Endothelial cell (in vitro differentiated cells): ENCODE data around the gene PGAM4. TPM values are rescaled to one million over a fixed set of nuclear protein-coding genes. Genes with fewer than 3 reads are reported as not detected.

Source experiments
- DNase-seq: peaks from one replicate; pipeline ENCODE4 v3.0.0; 2021; ENCODE audit warnings: low spot score
- H3K27ac Mint-ChIP-seq: one replicate; pipeline ENCODE4 v1.8.0; 2021; ENCODE audit warnings: mixed read lengths, inconsistent platforms; ENCODE audit not compliant: unreplicated experiment
- H3K27me3 Mint-ChIP-seq: one replicate; pipeline ENCODE4 v1.8.0; 2021; ENCODE audit warnings: mild to moderate bottlenecking, moderate library complexity, mixed read lengths, inconsistent platforms; ENCODE audit not compliant: unreplicated experiment
- H3K36me3 Mint-ChIP-seq: one replicate; pipeline ENCODE4 v1.8.0; 2021; ENCODE audit warnings: mild to moderate bottlenecking, low read depth, mixed read lengths, inconsistent platforms; ENCODE audit not compliant: unreplicated experiment
- H3K4me1 Mint-ChIP-seq: one replicate; pipeline ENCODE4 v1.8.0; 2021; ENCODE audit warnings: mild to moderate bottlenecking, mixed read lengths, inconsistent platforms; ENCODE audit not compliant: unreplicated experiment
- H3K4me3 Mint-ChIP-seq: one replicate; pipeline ENCODE4 v1.8.0; 2021; ENCODE audit warnings: mild to moderate bottlenecking, mixed read lengths, inconsistent platforms; ENCODE audit not compliant: unreplicated experiment
- H3K9me3 Mint-ChIP-seq: one replicate; pipeline ENCODE4 v1.8.0; 2021; ENCODE audit warnings: mixed read lengths, inconsistent platforms; ENCODE audit not compliant: unreplicated experiment
- CTCF ChIP-seq: fragments of 200-600 bp; sonication (generic); IDR thresholded peaks from one replicate; pipeline ENCODE4 v1.5.0; 2021; ENCODE audit warnings: antibody characterized with exemption; ENCODE audit not compliant: unreplicated experiment
- total RNA-seq: library from RNA; stranded (reverse); fragmentation: NEBNext Ultra II Directional; extraction: Animal tissue kit (Norgen Biotek cat#: 25700); gene quantifications from one replicate; pipeline ENCODE4 v1.2.1, GENCODE V29; 2021; ENCODE audit not compliant: unreplicated experiment

The PGAM4 gene
- total RNA-seq, 1 donor from 2014 or later: not detected

GRCh38 chrX:77975755-77976154, 6.3 kb upstream of the PGAM4 start:
- H3K36me3 Mint-ChIP-seq: no peaks in the 10 kb centered on the region
- H3K4me3 Mint-ChIP-seq: no peak overlapping the region
- H3K27me3 Mint-ChIP-seq: no peaks in the 10 kb centered on the region
- no peak overlapping the region for H3K27ac Mint-ChIP-seq
- no peak for DNase-seq
- no peaks in the 10 kb centered on the region for H3K9me3 Mint-ChIP-seq
- no peaks in the 10 kb centered on the region for H3K4me1 Mint-ChIP-seq
- no peak for TF ChIP-seq CTCF

GRCh38 chrX:77967631-77968030, 1.8 kb downstream of the PGAM4 start:
- H3K9me3 Mint-ChIP-seq: no peaks in the 10 kb centered on the region

DNA sequence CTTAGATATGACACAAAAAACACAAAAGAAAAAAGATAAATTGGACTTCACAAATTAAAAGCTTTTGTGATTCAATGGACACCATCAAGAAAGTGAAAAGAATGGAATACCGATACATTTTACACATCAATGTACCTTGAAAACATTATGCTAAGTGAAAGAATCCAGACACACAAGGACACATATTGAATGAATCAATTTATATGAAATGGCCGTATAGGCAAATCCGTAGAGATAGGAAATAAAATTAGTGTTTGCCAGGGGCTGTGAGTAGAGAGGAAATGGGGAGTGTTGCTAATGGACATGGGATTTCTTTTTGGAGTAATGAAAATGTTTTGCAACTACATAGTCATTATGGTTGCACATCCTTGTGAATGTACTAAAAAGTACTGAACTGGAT, 3.1 kb downstream of the PGAM4 start:
- no peak for DNase-seq
- H3K9me3 Mint-ChIP-seq: no peaks in the 10 kb centered on the region
- peaks cover 4% of the 10 kb centered on the region for H3K4me1 Mint-ChIP-seq
- no peak overlapping the region for H3K27ac Mint-ChIP-seq
- H3K27me3 Mint-ChIP-seq: no peaks in the 10 kb centered on the region
- no peak for TF ChIP-seq CTCF
- H3K4me3 Mint-ChIP-seq: no peak overlapping the region
- no peaks in the 10 kb centered on the region for H3K36me3 Mint-ChIP-seq

More at GRCh38 chrX:77967631-77968030, 1.8 kb downstream of the PGAM4 start:
- Mint-ChIP-seq H3K4me3 (no peak overlapping the region), H3K27me3 (no peaks in the 10 kb centered on the region), H3K36me3 (no peaks in the 10 kb centered on the region), H3K27ac (no peak overlapping the region), H3K4me1 (peaks cover under 1% of the 10 kb centered on the region)
- no peak for TF ChIP-seq CTCF
- DNase-seq: no peak

DNA sequence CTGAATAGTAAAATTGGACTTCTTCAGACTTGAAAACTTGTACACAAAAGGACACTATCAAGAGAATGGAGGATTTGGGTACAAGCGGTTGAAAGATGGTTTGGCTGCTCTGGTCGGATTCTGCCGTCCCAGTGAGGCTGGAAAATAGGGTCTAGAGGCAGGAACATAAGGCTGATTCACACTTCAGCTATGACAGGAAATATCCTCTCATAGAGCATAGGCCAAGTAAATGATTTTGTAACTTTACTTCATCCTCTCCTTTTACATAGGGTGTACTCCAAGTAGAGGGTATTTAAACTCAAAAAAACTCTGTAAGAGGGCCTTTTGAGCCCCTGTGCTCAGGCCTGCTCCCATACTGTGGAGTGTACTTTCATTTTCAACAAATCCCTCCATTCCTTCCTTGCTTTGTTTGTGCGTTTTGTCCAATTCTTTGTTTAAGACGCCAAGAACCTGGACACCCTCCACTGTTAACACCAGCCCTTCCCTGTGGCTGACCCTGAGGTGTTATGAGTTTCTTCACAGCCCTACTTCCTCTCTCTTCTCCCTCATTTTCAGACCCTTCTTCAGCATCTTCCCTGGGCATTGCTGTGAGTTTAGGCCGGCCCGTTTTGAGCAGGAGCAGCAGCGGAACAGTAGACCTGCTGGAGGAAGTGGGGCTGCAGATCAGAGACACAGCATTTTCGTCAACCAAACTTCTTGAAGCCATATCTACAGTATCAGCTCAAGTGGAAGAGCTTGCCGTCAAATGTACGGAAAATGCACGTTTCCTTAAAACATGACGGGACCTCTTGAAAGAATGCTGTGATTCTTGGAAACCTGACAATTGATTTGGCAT, 7.2 kb downstream of the PGAM4 start:
- TF ChIP-seq CTCF: no peak
- Mint-ChIP-seq H3K27me3 (no peaks in the 10 kb centered on the region), H3K4me3 (no peak overlapping the region), H3K27ac (no peak overlapping the region), H3K36me3 (no peaks in the 10 kb centered on the region), H3K4me1 (peaks cover 9% of the 10 kb centered on the region), H3K9me3 (no peaks in the 10 kb centered on the region)
- no peak for DNase-seq

- TF ChIP-seq CTCF: no peak
- Mint-ChIP-seq H3K27me3 (no peaks in the 10 kb centered on the region), H3K4me1 (peaks cover 9% of the 10 kb centered on the region), H3K27ac (no peak overlapping the region), H3K9me3 (no peaks in the 10 kb centered on the region), H3K4me3 (no peak overlapping the region), H3K36me3 (no peaks in the 10 kb centered on the region)
- DNase-seq: no peak
Observed at GRCh38 chrX:77961063-77961462, 8.4 kb downstream of the PGAM4 start.
